Muscle layer of colon (tissue), 2 donors: ENCODE measurements around the gene RNF6.
A peak's percentile ranks its signal among the peaks of the same experiment; 100 is the strongest.

Experiments
- H3K27ac ChIP-seq: one replicate; pipeline ENCODE4 v1.7.0; 2013; ENCODE audit warnings: low read depth, mild to moderate bottlenecking, low read length, moderate library complexity
- H3K27me3 ChIP-seq, 2 donors: one replicate each; pipeline ENCODE4 v1.7.0; 2013; ENCODE audit warnings: low read length in 2 of 2, mild to moderate bottlenecking in 2 of 2; ENCODE audit not compliant: insufficient read depth in 2 of 2, control insufficient read depth in 1 of 2
- H3K36me3 ChIP-seq: one replicate; pipeline ENCODE4 v1.7.0; 2013; ENCODE audit warnings: mild to moderate bottlenecking, low read length; ENCODE audit not compliant: insufficient read depth
- H3K4me1 ChIP-seq: one replicate; pipeline ENCODE4 v1.7.0; 2013; ENCODE audit warnings: mild to moderate bottlenecking, low read length; ENCODE audit not compliant: insufficient read depth
- H3K4me3 ChIP-seq, 2 donors: one replicate each; pipeline ENCODE4 v1.7.0; 2013; ENCODE audit warnings: low read length in 2 of 2, low read depth in 1 of 2, mild to moderate bottlenecking in 1 of 2, moderate library complexity in 1 of 2
- H3K9ac ChIP-seq: one replicate; pipeline ENCODE4 v1.7.0; 2013; ENCODE audit warnings: low read length
- H3K9me3 ChIP-seq: one replicate; pipeline ENCODE4 v1.7.0; 2013; ENCODE audit warnings: mild to moderate bottlenecking, low read length
- donor health status: abdominal sarcoma.
- donor health status: Adenocarcinoma of cecum.

RNF6 gene

DNA sequence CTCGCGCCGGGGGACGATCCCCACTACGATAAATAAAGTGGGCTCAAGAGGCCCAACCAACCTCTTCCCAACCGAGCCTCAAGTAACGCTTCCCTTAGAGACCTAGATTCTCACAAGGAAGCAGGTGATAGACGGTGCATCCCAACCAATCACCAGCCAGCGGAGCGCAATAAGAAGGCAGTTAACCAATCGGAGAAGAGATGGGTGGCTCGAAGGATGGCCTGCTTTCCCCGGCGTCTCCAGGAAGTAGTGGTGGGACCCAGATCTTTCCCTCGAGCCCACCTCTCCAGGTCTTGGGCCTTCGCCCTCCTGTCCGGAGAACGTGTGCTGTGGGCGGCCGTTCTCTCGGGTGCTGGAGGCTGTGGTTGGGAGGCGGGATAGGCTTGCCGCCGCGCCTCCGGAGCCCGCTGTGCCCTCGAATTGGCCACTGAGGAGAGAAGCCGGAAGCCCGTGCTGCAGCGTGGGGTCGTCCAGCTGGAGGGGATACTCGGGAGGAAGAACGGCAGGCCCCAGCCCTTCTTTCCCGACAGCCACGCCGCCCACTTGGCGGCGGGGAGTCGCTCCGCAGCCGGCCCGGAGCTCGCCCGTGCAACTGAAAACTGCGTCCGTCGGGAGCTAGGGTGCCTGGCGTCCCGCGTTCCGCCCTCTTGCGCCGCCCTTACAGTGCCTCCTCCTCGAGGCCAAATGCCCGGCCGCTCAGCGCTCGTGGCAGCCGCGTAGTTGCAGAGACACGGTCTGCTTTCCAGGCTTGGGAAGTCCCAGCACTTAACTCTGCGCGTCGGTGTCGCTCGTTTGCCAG is at the start of gene RNF6:
Gene RNF6, minus strand, starts transcription at position 594 of the 799 bp plus-strand sequence. CDS start 2,665 bp downstream, outside the sequence.
- Histone ChIP-seq H3K9me3 (no peaks in the 10 kb centered on the region), H3K4me1 (peaks cover 25% of the 10 kb centered on the region), H3K27me3 (no peaks in the 10 kb centered on the region), H3K27ac (peak within 1 kb of the TSS; percentile 95), H3K36me3 (peaks cover 17% of the 10 kb centered on the region), H3K4me3 (peak within 1 kb of the TSS; percentile 75 to 94), H3K9ac (peak within 1 kb of the TSS; percentile 16)

DNA sequence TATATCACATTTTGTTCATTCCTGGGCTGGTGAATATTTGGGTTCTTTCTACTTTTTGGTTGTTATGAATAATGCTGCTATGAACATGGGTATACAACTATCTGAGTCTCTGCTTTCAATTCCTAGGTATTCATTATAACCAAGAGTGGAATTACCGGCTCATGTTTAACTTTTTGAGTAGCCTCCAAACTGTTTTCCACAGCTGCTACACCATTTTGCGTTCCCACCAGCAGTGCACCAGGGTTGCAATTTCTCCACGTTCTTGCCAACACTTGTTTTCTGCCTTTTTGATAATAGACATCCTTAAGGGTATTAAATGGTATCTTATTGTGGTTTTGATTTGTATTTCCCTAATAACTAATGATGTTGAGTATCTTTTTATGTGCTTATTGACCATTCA is 48.6 kb upstream of the RNF6 start:
- Histone ChIP-seq H3K9ac (no peak overlapping the region), H3K4me1 (peaks cover 31% of the 10 kb centered on the region), H3K27ac (no peak overlapping the region), H3K4me3 (no peak overlapping the region), H3K9me3 (no peaks in the 10 kb centered on the region), H3K36me3 (no peaks in the 10 kb centered on the region), H3K27me3 (no peaks in the 10 kb centered on the region)

DNA sequence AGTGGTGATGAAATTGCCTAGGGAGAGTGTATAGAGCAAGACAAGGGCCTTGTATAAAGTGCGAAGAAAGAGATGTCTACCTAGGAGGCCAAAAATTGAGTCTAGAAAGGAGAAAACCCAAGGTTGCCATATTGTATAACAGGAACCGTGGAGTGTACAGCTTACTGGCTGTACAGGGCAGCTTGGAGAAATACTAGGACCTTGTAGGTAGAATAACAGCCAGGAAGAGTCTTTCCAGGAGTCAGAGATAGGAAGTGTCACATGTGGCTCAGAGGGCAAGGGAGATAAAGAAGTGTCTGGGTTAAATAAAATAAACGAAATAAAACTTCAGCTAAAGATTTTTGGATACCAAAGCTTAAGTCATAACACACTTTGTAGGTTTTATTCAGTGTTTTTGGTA is 44.2 kb upstream of the RNF6 start:
- Histone ChIP-seq H3K4me1 (peaks cover 28% of the 10 kb centered on the region), H3K9me3 (no peaks in the 10 kb centered on the region), H3K9ac (no peak overlapping the region), H3K4me3 (no peak overlapping the region), H3K27me3 (no peaks in the 10 kb centered on the region), H3K36me3 (no peaks in the 10 kb centered on the region), H3K27ac (no peak overlapping the region)

DNA sequence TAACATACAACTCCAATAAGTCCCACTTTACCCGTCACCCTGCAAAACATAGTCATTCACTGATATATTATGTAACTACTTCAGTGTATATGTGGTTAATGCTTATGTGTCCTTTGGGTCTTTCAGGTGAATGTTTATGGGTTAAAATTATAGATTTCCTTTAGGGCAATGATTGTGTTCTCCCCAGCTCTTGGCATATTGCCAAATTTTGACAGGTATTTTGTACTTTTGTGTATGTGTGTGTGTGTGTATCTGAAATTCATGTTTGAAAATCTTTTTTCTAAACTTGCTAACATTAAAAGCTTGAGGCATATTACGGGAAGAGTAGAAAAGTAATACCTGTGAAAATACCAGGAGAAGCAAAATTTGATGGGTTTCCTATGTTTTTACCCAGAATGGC is 40.0 kb upstream of the RNF6 start:
- no peaks in the 10 kb centered on the region for H3K9me3 ChIP-seq
- H3K4me3 ChIP-seq = no peak overlapping the region
- peaks cover 12% of the 10 kb centered on the region for H3K4me1 ChIP-seq
- H3K36me3 ChIP-seq = no peaks in the 10 kb centered on the region
- H3K27me3 ChIP-seq = no peaks in the 10 kb centered on the region
- H3K9ac ChIP-seq = no peak overlapping the region
- H3K27ac ChIP-seq = no peak overlapping the region

DNA sequence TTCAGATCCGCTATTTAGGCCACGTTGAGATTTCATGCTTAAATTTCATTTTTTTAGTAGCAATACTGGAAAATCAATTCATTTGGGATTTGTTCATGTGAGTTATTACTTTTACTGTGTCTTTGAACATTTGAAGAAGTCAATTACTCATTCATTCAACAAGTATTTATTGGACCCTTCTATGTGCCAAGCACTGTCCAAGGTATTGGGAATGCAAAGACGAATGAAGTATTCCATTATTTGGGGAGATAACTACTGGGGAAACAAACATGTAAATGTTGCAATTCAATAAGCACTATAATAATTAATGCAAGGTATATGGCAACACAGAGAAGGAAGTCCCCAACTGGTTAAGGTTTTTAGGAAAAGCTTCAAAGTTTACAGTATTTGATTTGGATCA is 37.5 kb upstream of the RNF6 start:
- H3K4me1 ChIP-seq = peaks cover 11% of the 10 kb centered on the region
- no peak overlapping the region for H3K4me3 ChIP-seq
- no peaks in the 10 kb centered on the region for H3K9me3 ChIP-seq
- H3K27me3 ChIP-seq = no peaks in the 10 kb centered on the region
- H3K36me3 ChIP-seq = no peaks in the 10 kb centered on the region
- H3K9ac ChIP-seq = no peak overlapping the region
- H3K27ac ChIP-seq = no peak overlapping the region

DNA sequence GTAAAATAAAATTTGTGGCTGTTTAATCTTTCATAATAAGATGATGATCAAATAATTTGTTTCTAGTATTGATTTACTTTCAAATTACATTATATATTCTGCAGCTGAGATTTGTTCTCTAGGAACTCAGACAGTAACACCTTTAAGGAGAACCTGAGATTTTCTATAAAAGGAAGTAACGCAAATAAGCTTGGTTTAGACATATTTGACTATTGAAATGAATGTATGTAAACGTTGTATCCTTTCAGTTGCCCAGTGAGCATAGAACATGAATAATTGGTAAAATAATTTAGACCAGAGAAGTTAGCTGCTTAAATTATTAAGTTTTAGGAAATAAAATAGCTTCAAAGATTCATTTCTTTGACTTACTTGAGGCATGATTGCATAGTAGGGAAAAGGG is 34.9 kb upstream of the RNF6 start:
- H3K9ac ChIP-seq = no peak overlapping the region
- no peaks in the 10 kb centered on the region for H3K9me3 ChIP-seq
- H3K4me3 ChIP-seq = peak overlapping the region in 1 of 2 donors; percentile 83
- H3K4me1 ChIP-seq = peaks cover 15% of the 10 kb centered on the region
- H3K27ac ChIP-seq = no peak overlapping the region
- no peaks in the 10 kb centered on the region for H3K27me3 ChIP-seq
- H3K36me3 ChIP-seq = no peaks in the 10 kb centered on the region

DNA sequence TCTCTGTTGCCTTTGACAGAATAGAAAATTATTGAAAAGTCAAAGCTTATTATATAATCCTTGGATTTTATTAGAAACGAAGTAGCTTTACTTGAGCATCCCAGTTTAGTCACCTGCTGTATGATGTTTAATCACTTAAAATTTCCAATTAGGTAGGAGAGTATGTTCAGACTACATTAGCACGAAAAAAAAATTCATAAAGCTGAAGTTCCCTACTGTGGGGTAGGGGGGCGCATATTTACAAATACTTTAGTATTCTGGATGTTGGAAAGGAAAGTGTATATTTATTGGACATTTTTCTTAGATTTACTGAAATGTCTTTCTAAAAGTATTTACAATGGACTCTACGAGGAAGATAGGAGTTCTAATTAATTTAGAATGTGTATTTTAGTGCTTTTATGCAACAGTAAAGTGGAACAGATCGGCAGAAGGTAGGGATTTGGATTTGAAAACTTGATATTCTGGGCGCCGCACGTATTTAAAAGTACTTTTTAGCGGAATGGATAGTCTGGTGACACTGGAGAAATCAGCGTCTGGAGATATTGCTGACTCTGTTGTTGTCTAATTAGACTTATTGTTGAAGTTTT is 33.7 kb upstream of the RNF6 start:
- H3K9ac ChIP-seq = peak overlapping the region; percentile 70
- H3K27ac ChIP-seq = peak overlapping the region; percentile 65
- peaks cover 11% of the 10 kb centered on the region for H3K4me1 ChIP-seq
- H3K4me3 ChIP-seq = peak overlapping the region; percentile 34 to 83
- no peaks in the 10 kb centered on the region for H3K9me3 ChIP-seq
- no peaks in the 10 kb centered on the region for H3K36me3 ChIP-seq
- H3K27me3 ChIP-seq = no peaks in the 10 kb centered on the region

DNA sequence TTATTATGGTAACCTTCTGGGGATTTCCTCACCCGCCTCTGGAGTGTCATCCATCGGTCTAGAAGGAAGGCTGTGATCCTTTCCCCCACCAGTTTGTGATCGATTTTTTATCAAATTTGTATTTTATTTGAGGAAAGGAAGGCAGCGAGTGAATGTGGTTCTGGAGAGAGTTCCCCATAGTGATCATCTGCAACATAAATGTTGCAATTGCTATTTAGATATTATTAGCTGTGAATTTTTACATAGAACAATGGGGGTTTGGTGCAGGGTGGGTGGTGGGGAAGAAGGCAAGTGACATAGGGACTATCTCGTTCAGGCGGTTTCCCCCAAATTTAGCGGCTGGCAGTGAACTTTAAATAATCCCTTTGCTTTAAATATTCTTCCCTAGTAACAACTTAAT is 33.0 kb upstream of the RNF6 start:
- Histone ChIP-seq H3K4me1 (peaks cover 10% of the 10 kb centered on the region), H3K27ac (peak overlapping the region; percentile 59), H3K4me3 (peak overlapping the region; percentile 83 to 85)

DNA sequence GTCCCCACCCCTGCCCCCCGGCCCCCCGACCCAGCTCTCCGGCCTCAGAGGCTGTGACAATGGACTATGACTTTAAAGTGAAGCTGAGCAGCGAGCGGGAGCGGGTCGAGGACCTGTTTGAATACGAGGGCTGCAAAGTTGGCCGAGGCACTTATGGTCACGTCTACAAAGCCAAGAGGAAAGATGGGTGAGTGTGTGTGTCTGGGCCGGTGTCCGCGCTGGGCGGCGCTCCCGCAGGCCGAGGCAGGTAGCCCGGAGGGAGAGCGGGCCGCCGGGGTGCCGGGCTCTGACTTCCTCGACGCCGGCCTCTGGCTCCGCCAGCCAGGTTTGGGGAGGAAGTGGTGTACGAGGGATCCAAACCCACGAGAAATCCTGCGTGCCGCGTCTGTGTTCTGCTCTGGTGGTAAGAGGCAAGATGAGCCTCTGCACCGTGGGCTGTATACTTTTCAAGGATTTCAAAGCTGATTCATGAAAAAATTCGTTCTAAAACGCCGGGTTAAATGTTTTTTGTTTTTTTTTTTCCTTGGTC is 32.5 kb upstream of the RNF6 start:
- no peaks in the 10 kb centered on the region for H3K9me3 ChIP-seq
- no peaks in the 10 kb centered on the region for H3K36me3 ChIP-seq
- no peaks in the 10 kb centered on the region for H3K27me3 ChIP-seq
- H3K27ac ChIP-seq = peak overlapping the region; percentile 59
- peak overlapping the region; percentile 77 for H3K9ac ChIP-seq
- peak overlapping the region; percentile 83 to 85 for H3K4me3 ChIP-seq
- H3K4me1 ChIP-seq = peaks cover 10% of the 10 kb centered on the region

More for the DNA sequence above, 33.0 kb upstream of the RNF6 start:
- no peaks in the 10 kb centered on the region for H3K9me3 ChIP-seq
- H3K27me3 ChIP-seq = no peaks in the 10 kb centered on the region
- H3K9ac ChIP-seq = peak overlapping the region; percentile 77
- H3K36me3 ChIP-seq = no peaks in the 10 kb centered on the region

DNA sequence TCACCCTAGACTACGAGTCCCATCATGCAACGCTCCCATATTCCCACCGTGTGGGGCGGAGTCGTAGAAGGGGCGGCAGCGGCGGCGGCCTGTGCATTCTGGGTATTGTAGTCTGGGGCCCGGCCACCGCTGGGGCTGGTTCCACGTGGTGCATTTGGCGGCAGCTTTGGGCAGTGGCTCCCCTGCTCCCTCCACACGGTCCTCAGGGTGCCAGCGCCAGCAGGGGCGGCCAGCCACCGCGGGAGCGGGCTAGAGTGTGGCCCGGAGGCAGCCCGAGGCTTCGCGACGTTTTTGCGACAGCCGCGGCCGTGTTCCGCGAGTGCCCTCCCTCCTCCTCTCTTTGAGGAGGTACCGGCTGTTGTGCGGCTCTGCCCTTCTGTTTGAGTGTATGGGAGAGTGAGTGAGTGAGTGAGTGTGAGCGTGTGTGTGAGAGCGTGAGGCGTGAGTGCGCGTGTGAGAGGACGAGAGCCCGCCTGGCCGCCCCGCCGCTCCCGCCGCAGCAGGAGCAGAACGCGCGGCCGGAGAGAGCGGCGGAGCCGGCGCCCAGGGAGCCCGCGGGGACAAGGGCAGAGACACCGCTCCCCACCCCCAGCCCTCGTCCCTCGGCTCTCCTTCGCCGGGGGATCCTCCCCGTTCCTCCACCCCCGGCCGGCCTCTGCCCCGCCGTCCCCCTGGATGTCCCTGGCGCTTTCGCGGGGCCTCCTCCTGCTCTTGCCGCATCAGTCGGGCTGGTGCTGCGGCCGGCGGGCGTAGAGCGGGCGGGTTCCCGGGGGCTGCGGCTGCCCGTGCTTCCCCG is 31.9 kb upstream of the RNF6 start, which contains the start of gene CDK8:
Gene CDK8, plus strand, starts transcription at position 343 of the 796 bp plus-strand sequence. CDS start 513 bp downstream, outside the sequence.
- Histone ChIP-seq H3K36me3 (no peaks in the 10 kb centered on the region), H3K9me3 (no peaks in the 10 kb centered on the region), H3K27ac (peak within 1 kb of the TSS; percentile 59), H3K4me1 (peaks cover 10% of the 10 kb centered on the region), H3K27me3 (no peaks in the 10 kb centered on the region), H3K4me3 (peak within 1 kb of the TSS; percentile 83 to 85), H3K9ac (peak within 1 kb of the TSS; percentile 77)

DNA sequence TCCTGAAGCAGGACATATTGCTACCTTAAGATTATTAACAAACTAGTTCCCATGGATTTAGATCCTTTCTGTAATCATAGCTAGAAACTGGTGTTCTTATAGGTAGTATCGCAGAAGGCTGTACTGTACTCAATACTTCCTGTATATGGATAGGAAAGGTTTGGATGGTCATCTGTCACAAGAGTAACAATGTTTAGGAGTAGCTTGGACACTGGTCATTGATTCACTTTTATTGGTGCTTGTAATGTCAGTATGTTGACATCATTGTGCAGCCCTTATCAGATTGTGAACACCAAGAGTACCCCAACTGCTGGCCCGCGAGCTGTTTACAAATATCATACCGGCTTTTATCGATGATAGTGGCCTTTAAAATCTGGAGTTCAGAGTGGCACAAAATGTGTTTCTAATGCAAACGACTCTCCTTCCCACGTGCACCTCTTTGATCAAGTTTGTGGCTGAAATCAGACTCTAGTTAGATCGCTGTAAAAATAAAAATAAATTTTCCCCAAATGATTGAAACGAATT is 31.2 kb upstream of the RNF6 start:
- no peak overlapping the region for H3K9ac ChIP-seq
- H3K36me3 ChIP-seq = no peaks in the 10 kb centered on the region
- peak overlapping the region; percentile 59 for H3K27ac ChIP-seq
- no peaks in the 10 kb centered on the region for H3K9me3 ChIP-seq
- H3K4me3 ChIP-seq = peak overlapping the region; percentile 83 to 85
- H3K4me1 ChIP-seq = peaks cover 10% of the 10 kb centered on the region
- no peaks in the 10 kb centered on the region for H3K27me3 ChIP-seq
